Measurements from ENCODE around the gene PHEX.

- TF ChIP-seq CTCF (IDR thresholded peaks at IDR 0.05; ENCODE audit: poor library complexity, severe bottlenecking) = peak; percentile 75
- TF ChIP-seq EZH2 (IDR thresholded peaks at IDR 0.05; ENCODE audit: borderline replicate concordance, insufficient read depth, low read length, poor library complexity, severe bottlenecking) = no peak
- no peak for TF ChIP-seq REST (IDR thresholded peaks at IDR 0.05; ENCODE audit: borderline replicate concordance)
- TF ChIP-seq POLR2AphosphoS5 (IDR thresholded peaks at IDR 0.05) = no peak
- no peak for TF ChIP-seq EP300 (conservative IDR thresholded peaks at IDR 0.05; ENCODE audit: poor library complexity, severe bottlenecking)
- TF ChIP-seq RAD21 (conservative IDR thresholded peaks at IDR 0.05) = peak; percentile 84
- peak; percentile 81 for TF ChIP-seq SMC3 (conservative IDR thresholded peaks at IDR 0.05; ENCODE audit: poor library complexity)
Observed at GRCh38 chrX:22135994-22136684, 104.0 kb downstream of the PHEX start.
